ENCODE data around the gene PPEF2.
"Not testable (repeated sequence)": the region's sequence is repeated elsewhere in the genome, so short reads cannot be mapped to it uniquely, and the experiment has no call there.

The PPEF2 gene, protein sequence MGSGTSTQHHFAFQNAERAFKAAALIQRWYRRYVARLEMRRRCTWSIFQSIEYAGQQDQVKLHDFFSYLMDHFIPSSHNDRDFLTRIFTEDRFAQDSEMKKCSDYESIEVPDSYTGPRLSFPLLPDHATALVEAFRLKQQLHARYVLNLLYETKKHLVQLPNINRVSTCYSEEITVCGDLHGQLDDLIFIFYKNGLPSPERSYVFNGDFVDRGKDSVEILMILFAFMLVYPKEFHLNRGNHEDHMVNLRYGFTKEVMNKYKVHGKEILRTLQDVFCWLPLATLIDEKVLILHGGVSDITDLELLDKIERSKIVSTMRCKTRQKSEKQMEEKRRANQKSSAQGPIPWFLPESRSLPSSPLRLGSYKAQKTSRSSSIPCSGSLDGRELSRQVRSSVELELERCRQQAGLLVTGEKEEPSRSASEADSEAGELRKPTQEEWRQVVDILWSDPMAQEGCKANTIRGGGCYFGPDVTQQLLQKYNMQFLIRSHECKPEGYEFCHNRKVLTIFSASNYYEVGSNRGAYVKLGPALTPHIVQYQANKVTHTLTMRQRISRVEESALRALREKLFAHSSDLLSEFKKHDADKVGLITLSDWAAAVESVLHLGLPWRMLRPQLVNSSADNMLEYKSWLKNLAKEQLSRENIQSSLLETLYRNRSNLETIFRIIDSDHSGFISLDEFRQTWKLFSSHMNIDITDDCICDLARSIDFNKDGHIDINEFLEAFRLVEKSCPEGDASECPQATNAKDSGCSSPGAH

DNA sequence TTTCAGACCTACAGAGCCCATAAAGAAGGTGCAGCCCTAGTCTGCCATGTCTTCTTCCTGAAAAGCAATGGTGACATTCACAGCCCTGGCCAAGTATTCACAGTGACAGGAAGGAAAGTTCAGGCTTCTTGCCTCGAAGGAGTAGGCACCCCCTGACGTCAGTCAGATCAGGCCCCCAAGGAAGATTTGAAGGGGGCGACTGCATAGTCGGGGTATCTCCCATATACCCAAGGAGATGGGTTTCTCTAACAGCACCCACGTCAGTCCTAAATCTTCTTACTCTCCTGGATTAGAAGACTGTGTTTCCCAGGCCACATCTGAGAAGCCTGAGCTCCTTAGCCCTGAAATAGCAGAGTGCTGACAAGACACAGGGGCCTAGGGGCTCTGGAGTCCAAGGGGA, at the start of gene PPEF2:
Gene PPEF2 (minus strand): TSS at position 101 of the 400 bp plus-strand sequence. CDS start 6,127 bp downstream, outside the sequence.
- in situ Hi-C loops (cut with HindIII; ENCODE audit: low sequenced_read_pairs): no loop called here

- in situ Hi-C loops (cut with HindIII; ENCODE audit: low sequenced_read_pairs): no loop called here
Measured at GRCh38 chr4:75950213-75950815, 48.1 kb upstream of the PPEF2 start.

DNA sequence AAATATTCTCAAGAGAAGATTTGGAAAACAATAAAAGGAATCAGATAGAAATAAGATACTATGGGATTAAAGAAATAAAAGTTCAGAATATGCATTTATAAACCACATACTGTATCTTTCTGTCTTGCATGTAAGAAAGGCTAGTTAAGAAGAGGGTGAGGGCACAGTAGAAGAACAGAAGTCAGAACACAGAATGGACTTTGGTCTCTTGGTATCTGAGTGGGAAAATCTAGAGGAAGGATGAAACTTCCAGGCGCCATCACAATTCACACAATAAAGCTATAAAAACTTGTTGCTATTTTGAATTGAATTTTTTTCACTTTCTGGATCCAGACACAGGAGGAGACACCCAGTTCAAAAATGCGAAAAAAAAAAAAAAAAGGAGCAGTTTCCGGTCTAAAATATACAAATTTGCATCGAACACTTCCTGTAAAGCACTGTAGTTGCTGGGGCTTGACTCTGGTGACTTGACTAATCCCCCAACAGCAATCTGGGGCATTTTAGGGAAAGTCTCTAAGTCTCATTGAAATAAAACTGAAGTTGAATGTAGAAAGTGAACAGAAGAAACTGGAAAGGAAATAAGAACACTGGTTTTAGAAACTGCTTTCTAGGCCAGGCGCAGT, 46.7 kb upstream of the PPEF2 start:
- in situ Hi-C loops (cut with HindIII; ENCODE audit: low sequenced_read_pairs): no loop called here

- in situ Hi-C loops (cut with HindIII; ENCODE audit: low sequenced_read_pairs): no loop called here
Measured at GRCh38 chr4:75940692-75941253, 38.5 kb upstream of the PPEF2 start, which contains the start of gene NAAA. Gene NAAA (minus strand): TSS chr4:75941013. CDS start chr4:75940949, 64 bp downstream.

GRCh38 chr4:75939890-75940691, 37.8 kb upstream of the PPEF2 start:
- in situ Hi-C loops (cut with HindIII; ENCODE audit: low sequenced_read_pairs): no loop called here

DNA sequence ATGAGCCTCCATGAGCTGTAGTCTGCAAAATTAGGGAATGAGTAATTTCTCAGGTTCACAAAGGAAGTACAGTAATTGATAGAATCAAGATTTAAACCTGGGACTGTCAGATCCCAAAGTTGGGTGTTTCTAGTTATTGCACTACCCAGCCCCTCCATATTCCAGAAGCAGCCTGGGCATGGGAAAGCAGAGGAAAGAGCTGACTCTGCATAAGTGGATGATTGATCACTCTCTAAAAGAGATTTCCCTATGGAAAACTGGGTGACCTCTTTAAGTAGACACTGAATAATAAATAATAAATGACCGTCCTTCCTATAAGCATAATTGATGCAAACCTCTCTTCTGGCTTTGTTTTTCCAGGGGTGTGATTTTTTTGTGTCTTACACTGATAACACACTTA, 33.4 kb upstream of the PPEF2 start:
- in situ Hi-C loops (cut with HindIII; ENCODE audit: low sequenced_read_pairs): no loop called here

GRCh38 chr4:75930152-75930551, 27.9 kb upstream of the PPEF2 start:
- in situ Hi-C loops (cut with HindIII; ENCODE audit: low sequenced_read_pairs): no loop called here

DNA sequence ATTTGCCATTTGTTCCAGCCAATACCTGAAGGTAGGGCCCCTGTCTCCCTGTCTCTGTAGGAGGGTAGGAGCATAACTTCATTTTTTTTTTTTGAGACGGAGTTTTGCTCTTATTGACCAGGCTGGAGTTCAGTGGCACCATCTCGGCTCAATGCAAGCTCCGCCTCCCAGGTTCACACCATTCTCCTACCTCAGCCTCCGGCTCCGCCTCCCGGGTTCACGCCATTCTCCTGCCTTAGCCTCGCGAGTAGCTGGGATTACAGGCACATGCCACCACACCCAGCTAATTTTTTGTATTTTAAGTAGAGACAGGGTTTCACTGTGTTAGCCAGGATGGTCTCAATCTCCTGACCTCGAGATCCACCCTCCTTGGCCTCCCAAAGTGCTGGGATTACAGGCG, 22.7 kb upstream of the PPEF2 start:
- in situ Hi-C loops (cut with HindIII; ENCODE audit: low sequenced_read_pairs): not testable (repeated sequence)

DNA sequence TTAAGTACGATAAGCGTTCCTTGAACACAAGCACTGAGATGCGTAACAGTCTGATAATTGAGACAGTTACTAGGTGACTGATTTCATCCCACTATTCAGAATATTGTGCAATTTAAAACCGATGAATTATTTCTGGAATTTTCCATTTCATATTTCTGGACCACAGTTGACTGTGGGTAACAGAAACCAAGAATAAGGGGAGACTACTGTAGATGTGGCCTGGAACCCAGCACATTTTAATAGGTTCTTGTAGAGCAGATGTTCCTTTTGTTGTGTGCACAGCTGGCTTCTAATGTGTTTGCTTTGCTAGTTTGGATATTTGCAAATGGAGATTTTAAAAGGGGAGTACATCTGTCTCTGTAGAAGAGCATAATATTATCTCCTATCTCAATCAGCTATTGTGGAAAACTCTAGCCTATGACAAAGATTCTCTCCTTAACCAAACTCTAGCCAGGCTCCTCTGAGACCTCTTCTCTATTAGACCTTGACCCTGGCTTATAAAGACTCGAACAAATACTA, 22.1 kb upstream of the PPEF2 start:
- in situ Hi-C loops (cut with HindIII; ENCODE audit: low sequenced_read_pairs): no loop called here

DNA sequence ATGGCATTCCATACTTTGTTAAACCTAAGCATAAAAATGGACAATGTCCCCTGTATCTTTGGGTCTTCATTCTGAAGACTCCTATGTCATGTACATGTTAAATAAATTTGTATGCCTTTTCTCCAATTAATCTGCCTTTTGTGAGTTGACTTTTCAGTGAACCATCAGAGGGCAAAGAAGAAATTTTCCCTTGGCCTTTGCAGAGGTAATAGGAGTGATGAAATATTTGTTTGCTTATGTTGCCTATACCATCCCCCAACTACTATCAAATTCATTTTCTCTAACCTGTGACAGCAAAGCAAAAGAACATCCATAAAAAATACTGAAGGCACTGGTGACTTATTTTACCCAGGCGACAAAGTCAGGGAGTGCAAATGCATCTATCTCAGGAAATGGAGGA, 20.3 kb upstream of the PPEF2 start:
- in situ Hi-C loops (cut with HindIII; ENCODE audit: low sequenced_read_pairs): no loop called here

- in situ Hi-C loops (cut with HindIII; ENCODE audit: low sequenced_read_pairs): no loop called here
Measured at GRCh38 chr4:75921910-75922309, 19.7 kb upstream of the PPEF2 start.

- in situ Hi-C loops (cut with HindIII; ENCODE audit: low sequenced_read_pairs): no loop called here
Measured at GRCh38 chr4:75920327-75920726, 18.1 kb upstream of the PPEF2 start.

DNA sequence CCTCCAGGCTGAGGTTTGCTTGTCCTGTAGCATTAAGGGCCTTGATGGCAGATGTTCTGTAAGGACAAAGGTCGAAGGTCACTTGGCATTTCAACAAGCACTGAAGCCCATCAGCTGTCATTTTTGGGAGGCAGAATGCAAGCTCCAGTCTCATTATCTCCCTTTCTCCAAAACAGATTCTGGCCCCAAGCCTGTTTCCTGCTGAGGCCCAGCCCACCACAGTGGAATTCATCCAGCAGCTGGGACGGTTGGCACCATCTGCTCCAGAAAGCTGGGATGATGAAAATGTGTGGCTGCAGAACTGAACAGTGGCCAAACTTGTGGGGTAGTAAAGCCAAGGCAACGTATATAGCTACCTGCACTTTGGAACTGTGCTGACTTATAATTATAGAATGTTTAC, 17.7 kb upstream of the PPEF2 start:
- in situ Hi-C loops (cut with HindIII; ENCODE audit: low sequenced_read_pairs): no loop called here

- in situ Hi-C loops (cut with HindIII; ENCODE audit: low sequenced_read_pairs): no loop called here
Measured at GRCh38 chr4:75916091-75916661, 13.9 kb upstream of the PPEF2 start.

GRCh38 chr4:75912968-75913367, 10.7 kb upstream of the PPEF2 start:
- in situ Hi-C loops (cut with HindIII; ENCODE audit: low sequenced_read_pairs): no loop called here

DNA sequence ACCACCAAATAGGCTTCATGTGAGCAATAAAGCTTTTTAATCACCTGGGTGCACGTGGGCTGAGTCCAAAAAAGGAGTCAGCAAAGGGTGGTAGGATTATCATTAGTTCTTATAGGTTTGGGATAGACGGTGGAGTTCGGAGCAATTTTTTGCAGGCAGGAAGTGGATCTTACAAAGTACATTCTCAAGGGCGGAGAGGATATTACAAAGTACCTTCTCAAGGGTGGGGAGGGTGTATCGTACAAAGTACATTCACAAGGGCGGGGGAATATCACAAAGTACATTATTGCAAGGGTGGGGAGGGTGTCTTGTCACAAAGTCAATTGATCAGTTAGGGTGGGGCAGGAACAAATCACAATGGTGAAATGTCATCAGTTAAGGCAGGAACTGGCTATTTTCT, 8.6 kb upstream of the PPEF2 start:
- in situ Hi-C loops (cut with HindIII; ENCODE audit: low sequenced_read_pairs): not testable (repeated sequence)

- in situ Hi-C loops (cut with HindIII; ENCODE audit: low sequenced_read_pairs): no loop called here
Measured at GRCh38 chr4:75909405-75909804, 7.2 kb upstream of the PPEF2 start.

DNA sequence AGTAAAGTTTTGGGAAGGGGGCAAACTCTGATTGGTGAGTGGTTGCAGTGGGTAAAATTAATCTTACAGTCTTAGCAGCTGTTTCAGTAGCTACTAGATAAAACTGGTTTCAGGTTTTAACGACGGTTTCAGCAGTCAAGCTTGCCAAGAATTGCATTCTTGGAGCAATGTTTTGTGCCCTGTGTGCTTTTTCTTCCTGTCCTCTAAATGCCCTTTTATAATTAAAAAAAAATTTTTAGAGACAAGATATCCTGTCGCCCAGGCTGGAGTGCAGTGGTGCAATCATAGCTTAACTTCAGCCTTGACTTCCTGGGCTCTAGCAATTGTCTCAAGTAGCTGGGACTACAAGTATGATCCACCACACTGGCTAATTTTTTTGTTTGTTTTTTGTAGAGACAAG, 6.3 kb upstream of the PPEF2 start:
- in situ Hi-C loops (cut with HindIII; ENCODE audit: low sequenced_read_pairs): no loop called here

DNA sequence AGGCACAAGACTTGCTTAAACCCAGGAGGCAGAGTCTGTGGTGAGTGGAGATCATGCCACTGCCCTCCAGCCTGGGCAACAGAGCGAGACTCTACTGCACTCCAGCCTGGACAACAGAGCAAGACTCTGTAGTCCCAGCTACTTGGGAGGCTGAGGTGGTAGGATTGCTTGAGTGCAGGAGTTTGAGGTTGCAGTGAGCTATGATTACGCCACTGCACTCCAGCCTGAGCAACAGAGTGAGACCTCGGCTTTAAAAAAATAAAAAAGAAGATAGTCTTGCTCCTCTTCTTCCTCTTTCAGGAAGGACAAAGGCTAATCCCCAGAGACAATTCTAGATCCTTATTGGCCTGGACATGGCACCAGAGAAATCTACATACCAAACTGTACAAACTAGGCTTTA, 5.7 kb upstream of the PPEF2 start:
- in situ Hi-C loops (cut with HindIII; ENCODE audit: low sequenced_read_pairs): no loop called here

GRCh38 chr4:75904076-75904475, 1.8 kb upstream of the PPEF2 start:
- in situ Hi-C loops (cut with HindIII; ENCODE audit: low sequenced_read_pairs): no loop called here

Data from DLD1 (cell line).